MG63 (cell line): ENCODE measurements around the gene ZNF177. TPM values are rescaled to one million over a fixed set of nuclear protein-coding genes. Genes with fewer than 3 reads are reported as not detected.
"Not testable (repeated sequence)": the region's sequence is repeated elsewhere in the genome, so short reads cannot be mapped to it uniquely, and the experiment has no call there.

Experiments used
- DNase-seq: peaks from one replicate; pipeline ENCODE4 v3.0.0-alpha.2; 2020
- H3K27me3 ChIP-seq: fragments of 250-450 bp; sonication (Bioruptor Pico); 2 replicates; pipeline ENCODE4 v1.5.1; 2020; ENCODE audit warnings: mild to moderate bottlenecking, moderate library complexity
- H3K36me3 ChIP-seq: fragments of 250-450 bp; sonication (Bioruptor Pico); 2 replicates; pipeline ENCODE4 v1.5.1; 2020; ENCODE audit warnings: mild to moderate bottlenecking, moderate library complexity
- H3K4me3 ChIP-seq: fragments of 250-450 bp; sonication (Bioruptor Pico); 2 replicates; pipeline ENCODE4 v1.5.1; 2020; ENCODE audit warnings: mild to moderate bottlenecking, moderate library complexity
- H3K9me3 ChIP-seq: fragments of 250-450 bp; sonication (Bioruptor Pico); 2 replicates; pipeline ENCODE4 v1.5.1; 2020; ENCODE audit warnings: mild to moderate bottlenecking, moderate library complexity
- total RNA-seq: library from RNA; depleted of rRNA; stranded (reverse); fragments of >200 nt; shearing (Covaris generic); gene quantifications from 2 replicates; pipeline ENCODE4 v1.2.3, GENCODE V29; 2014; ENCODE audit warnings: low replicate concordance; rRNA removed

The ZNF177 gene
- total RNA-seq, result 2.2 and 4.4 TPM in 2 replicates

- H3K4me3 ChIP-seq, result peak within 1 kb of the TSS; percentile 35
- no peaks in the 10 kb centered on the region for H3K36me3 ChIP-seq
- no peaks in the 10 kb centered on the region for H3K27me3 ChIP-seq
- peaks cover 24% of the 10 kb centered on the region for H3K9me3 ChIP-seq
- peak; percentile 20 for DNase-seq
Observed at GRCh38 chr19:9362905-9363304, at the start of gene ZNF177. TSS of gene ZNF177 (plus strand) at chr19:9363013. CDS start at chr19:9378312, 15,299 bp downstream.

- no peak for DNase-seq
- Histone ChIP-seq H3K4me3 (no peak overlapping the region), H3K9me3 (peaks cover 39% of the 10 kb centered on the region), H3K27me3 (no peaks in the 10 kb centered on the region; the same call in 1 of the 2 replicates), H3K36me3 (no peaks in the 10 kb centered on the region)
Observed at GRCh38 chr19:9313756-9314155, 49.1 kb upstream of the ZNF177 start.

- H3K36me3 ChIP-seq, result peaks cover 8% of the 10 kb centered on the region
- no peak overlapping the region for H3K4me3 ChIP-seq
- DNase-seq, result no peak
- H3K9me3 ChIP-seq, result peaks cover 37% of the 10 kb centered on the region
- H3K27me3 ChIP-seq, result no peaks in the 10 kb centered on the region; the same call in 1 of the 2 replicates
Observed at GRCh38 chr19:9321338-9321737, 41.5 kb upstream of the ZNF177 start.

- H3K4me3 ChIP-seq, DNase-seq, H3K36me3 ChIP-seq, H3K27me3 ChIP-seq: not testable (repeated sequence)
- H3K9me3 ChIP-seq, result peaks cover 41% of the 10 kb centered on the region
Observed at GRCh38 chr19:9321756-9322155, 41.1 kb upstream of the ZNF177 start.

- not testable (repeated sequence) for H3K36me3 ChIP-seq, DNase-seq, H3K4me3 ChIP-seq, H3K27me3 ChIP-seq
- H3K9me3 ChIP-seq, result peaks cover 40% of the 10 kb centered on the region
Observed at GRCh38 chr19:9322201-9322600, 40.6 kb upstream of the ZNF177 start.

GRCh38 chr19:9323557-9323918, 39.3 kb upstream of the ZNF177 start:
- Histone ChIP-seq H3K36me3 (peaks cover 11% of the 10 kb centered on the region), H3K9me3 (peaks cover 39% of the 10 kb centered on the region), H3K27me3 (no peaks in the 10 kb centered on the region), H3K4me3 (peak overlapping the region; percentile 75)
- DNase-seq, result peak; percentile 74

- Histone ChIP-seq H3K9me3 (peaks cover 43% of the 10 kb centered on the region), H3K36me3 (peaks cover 14% of the 10 kb centered on the region), H3K4me3 (peak within 1 kb of the TSS; percentile 75), H3K27me3 (no peaks in the 10 kb centered on the region)
- DNase-seq, result peak; percentile 94
Observed at GRCh38 chr19:9323919-9324583, 38.8 kb upstream of the ZNF177 start, which contains the start of gene ZNF559. TSS of gene ZNF559 (plus strand) at chr19:9324179. CDS start at chr19:9338550, 14,371 bp downstream.

GRCh38 chr19:9324584-9324962, 38.2 kb upstream of the ZNF177 start:
- H3K4me3 ChIP-seq, result peak overlapping the region; percentile 75
- DNase-seq, result no peak
- H3K36me3 ChIP-seq, result peaks cover 17% of the 10 kb centered on the region
- H3K9me3 ChIP-seq, result peaks cover 48% of the 10 kb centered on the region
- H3K27me3 ChIP-seq, result no peaks in the 10 kb centered on the region

GRCh38 chr19:9329999-9330398, 32.8 kb upstream of the ZNF177 start:
- no peak for DNase-seq
- Histone ChIP-seq H3K4me3 (no peak overlapping the region), H3K27me3 (no peaks in the 10 kb centered on the region), H3K9me3 (peaks cover 69% of the 10 kb centered on the region), H3K36me3 (peaks cover 34% of the 10 kb centered on the region)

GRCh38 chr19:9342610-9343304, 20.1 kb upstream of the ZNF177 start:
- H3K36me3 ChIP-seq, result peaks cover 45% of the 10 kb centered on the region
- peaks cover 75% of the 10 kb centered on the region for H3K9me3 ChIP-seq
- H3K4me3 ChIP-seq, result no peak overlapping the region

GRCh38 chr19:9345005-9345404, 17.8 kb upstream of the ZNF177 start:
- H3K27me3 ChIP-seq, result no peaks in the 10 kb centered on the region
- H3K36me3 ChIP-seq, result peaks cover 31% of the 10 kb centered on the region
- H3K9me3 ChIP-seq, result peaks cover 64% of the 10 kb centered on the region
- no peak overlapping the region for H3K4me3 ChIP-seq
- no peak for DNase-seq

More at GRCh38 chr19:9342610-9343304, 20.1 kb upstream of the ZNF177 start:
- DNase-seq, result no peak
- H3K27me3 ChIP-seq, result no peaks in the 10 kb centered on the region

GRCh38 chr19:9348253-9348652, 14.6 kb upstream of the ZNF177 start:
- no peaks in the 10 kb centered on the region for H3K27me3 ChIP-seq
- H3K4me3 ChIP-seq, result no peak overlapping the region
- peaks cover 47% of the 10 kb centered on the region for H3K9me3 ChIP-seq
- no peak for DNase-seq
- H3K36me3 ChIP-seq, result peaks cover 7% of the 10 kb centered on the region

- peaks cover 43% of the 10 kb centered on the region for H3K9me3 ChIP-seq
- H3K4me3 ChIP-seq, result no peak overlapping the region
- DNase-seq, result no peak
Observed at GRCh38 chr19:9348671-9349070, 14.1 kb upstream of the ZNF177 start.

GRCh38 chr19:9352505-9352904, 10.3 kb upstream of the ZNF177 start:
- no peak for DNase-seq
- Histone ChIP-seq H3K9me3 (peaks cover 37% of the 10 kb centered on the region), H3K27me3 (no peaks in the 10 kb centered on the region), H3K4me3 (no peak overlapping the region), H3K36me3 (no peaks in the 10 kb centered on the region)

More at GRCh38 chr19:9348671-9349070, 14.1 kb upstream of the ZNF177 start:
- Histone ChIP-seq H3K36me3 (peaks cover 3% of the 10 kb centered on the region), H3K27me3 (no peaks in the 10 kb centered on the region)

- Histone ChIP-seq H3K36me3 (no peaks in the 10 kb centered on the region), H3K9me3 (peaks cover 39% of the 10 kb centered on the region), H3K27me3 (no peaks in the 10 kb centered on the region), H3K4me3 (no peak overlapping the region)
- DNase-seq, result no peak
Observed at GRCh38 chr19:9353011-9353410, 9.8 kb upstream of the ZNF177 start.

- peaks cover 36% of the 10 kb centered on the region for H3K9me3 ChIP-seq
- DNase-seq, result no peak
- no peak overlapping the region for H3K4me3 ChIP-seq
- H3K27me3 ChIP-seq, result no peaks in the 10 kb centered on the region
- no peaks in the 10 kb centered on the region for H3K36me3 ChIP-seq
Observed at GRCh38 chr19:9354651-9355050, 8.2 kb upstream of the ZNF177 start.

- no peaks in the 10 kb centered on the region for H3K27me3 ChIP-seq
- no peaks in the 10 kb centered on the region for H3K36me3 ChIP-seq
- H3K4me3 ChIP-seq, result no peak overlapping the region
- DNase-seq, result no peak
- H3K9me3 ChIP-seq, result peaks cover 31% of the 10 kb centered on the region
Observed at GRCh38 chr19:9370738-9371619, 8.2 kb downstream of the ZNF177 start.
